Hepatocyte (in vitro differentiated cells): ENCODE results near the gene GRIN3B.

Experiments
- CTCF ChIP-seq: fragments of 200-600 bp; sonication (generic); IDR thresholded peaks from 2 replicates; pipeline ENCODE4 v1.5.1; 2016; ENCODE audit warnings: antibody characterized with exemption, mild to moderate bottlenecking; ENCODE audit not compliant: poor library complexity
- EZH2 ChIP-seq: fragments of 200-600 bp; sonication (generic); IDR thresholded peaks from 2 replicates; pipeline ENCODE4 v1.6.1; 2016; ENCODE audit warnings: antibody characterized with exemption, mild to moderate bottlenecking, borderline replicate concordance
- EZH2phosphoT487 ChIP-seq: fragments of 200-600 bp; sonication (generic); IDR thresholded peaks from one replicate; pipeline ENCODE4 v1.6.1; 2018; ENCODE audit warnings: antibody characterized with exemption, mild to moderate bottlenecking, low read depth, moderate library complexity; ENCODE audit not compliant: unreplicated experiment, severe bottlenecking

- TF ChIP-seq CTCF (no peak), EZH2phosphoT487 (no peak), EZH2 (no peak)
Observed at GRCh38 chr19:1025960-1026782, 26.0 kb downstream of the GRIN3B start, which contains the start of gene CNN2.
